Measurements from ENCODE around the gene NEO1.
"Not testable (repeated sequence)": the region's sequence is repeated elsewhere in the genome, so short reads cannot be mapped to it uniquely, and the experiment has no call there.

NEO1 gene

DNA sequence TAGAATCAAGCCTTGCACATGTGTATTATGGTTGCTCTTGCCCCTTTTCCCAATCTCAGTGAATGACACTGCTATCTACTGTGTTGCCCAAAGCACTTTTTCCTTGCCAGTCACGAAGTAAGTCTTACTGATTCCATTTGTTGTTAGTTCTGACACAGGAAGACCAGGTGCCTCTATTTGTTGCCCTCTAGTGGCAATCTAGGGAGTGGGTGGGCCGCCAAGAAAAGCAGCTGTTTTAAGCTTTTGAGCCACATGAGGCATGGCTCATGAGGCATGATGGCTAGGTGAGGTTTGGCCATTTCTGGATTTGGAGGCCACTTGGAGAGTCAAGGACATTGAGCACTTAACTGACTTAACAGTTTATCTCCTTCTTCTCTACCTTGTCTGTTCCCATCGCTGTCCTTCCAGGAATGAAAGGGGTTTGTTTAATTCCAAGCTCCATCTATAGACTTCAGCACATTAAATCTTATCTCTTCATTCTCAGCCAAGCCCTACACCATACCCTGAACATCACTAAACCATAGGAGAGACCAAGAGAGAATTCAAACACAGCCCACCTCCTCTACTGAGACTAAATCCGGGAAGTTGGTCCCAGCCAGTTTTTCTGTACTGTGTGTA, 213.4 kb downstream of the NEO1 start:
- no peak for DNase-seq (ENCODE audit: low spot score)

DNA sequence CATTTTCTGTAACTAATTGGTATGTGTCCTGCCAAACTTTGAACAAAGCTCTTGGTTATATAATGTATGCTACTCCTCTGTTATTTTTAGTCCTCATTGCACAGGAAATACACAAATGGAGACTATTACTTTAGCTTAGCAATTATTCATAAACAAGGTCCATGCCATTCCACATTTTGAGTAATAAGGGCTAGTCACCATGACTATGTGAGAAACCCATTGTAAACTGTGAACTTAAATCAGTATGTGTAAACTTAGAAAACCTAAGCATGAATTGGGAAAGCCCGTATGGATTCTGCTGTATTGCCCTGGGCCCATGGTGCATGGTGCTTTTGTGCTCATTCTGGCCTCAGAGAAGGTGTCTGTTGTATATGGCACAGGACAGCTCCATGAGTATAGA, 216.2 kb downstream of the NEO1 start:
- no peak for DNase-seq (ENCODE audit: low spot score)

GRCh38 chr15:73270366-73271097, 218.3 kb downstream of the NEO1 start:
- no peak for DNase-seq (ENCODE audit: low spot score)

GRCh38 chr15:73273181-73274002, 221.1 kb downstream of the NEO1 start:
- DNase-seq (ENCODE audit: low spot score) = no peak

GRCh38 chr15:73275862-73276261, 223.6 kb downstream of the NEO1 start:
- no peak for DNase-seq (ENCODE audit: low spot score)

DNA sequence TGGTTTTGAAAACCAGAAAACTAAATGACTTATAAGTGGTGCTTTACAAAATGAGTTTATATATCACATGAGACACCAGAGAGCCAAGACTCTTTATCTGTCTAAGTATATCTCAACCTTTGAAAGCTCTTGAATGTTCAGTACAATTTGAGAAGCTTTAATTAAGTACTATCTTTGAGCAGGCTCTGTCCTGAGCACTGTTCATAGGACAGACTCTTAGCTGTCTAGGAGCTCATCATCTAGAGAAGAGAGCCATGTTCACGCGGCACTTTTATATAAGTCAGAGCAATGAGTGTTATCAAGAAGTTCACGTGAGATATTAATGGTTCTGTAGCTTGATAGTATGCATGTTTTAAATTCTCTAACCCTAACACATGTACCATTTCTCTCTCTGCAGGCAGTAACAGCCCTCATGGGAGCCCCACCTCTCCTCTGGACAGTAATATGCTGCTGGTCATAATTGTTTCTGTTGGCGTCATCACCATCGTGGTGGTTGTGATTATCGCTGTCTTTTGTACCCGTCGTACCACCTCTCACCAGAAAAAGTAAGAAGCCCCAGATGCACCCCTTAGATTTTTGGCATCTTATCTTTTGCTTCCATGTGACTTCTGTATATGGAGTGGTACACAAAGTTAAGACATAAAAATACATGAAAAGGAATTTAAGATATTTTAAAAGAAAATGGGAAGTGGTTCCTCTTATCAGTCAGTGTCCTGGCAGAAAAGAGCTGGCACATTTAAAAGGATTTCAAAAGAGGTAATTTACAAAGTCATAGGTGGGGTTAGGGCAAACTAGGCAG, 230.5 kb downstream of the NEO1 start:
- no peak for DNase-seq (ENCODE audit: low spot score)

GRCh38 chr15:73283366-73283962, 231.2 kb downstream of the NEO1 start:
- no peak for DNase-seq (ENCODE audit: low spot score)

GRCh38 chr15:73284090-73284716, 231.9 kb downstream of the NEO1 start:
- DNase-seq (ENCODE audit: low spot score) = no peak

DNA sequence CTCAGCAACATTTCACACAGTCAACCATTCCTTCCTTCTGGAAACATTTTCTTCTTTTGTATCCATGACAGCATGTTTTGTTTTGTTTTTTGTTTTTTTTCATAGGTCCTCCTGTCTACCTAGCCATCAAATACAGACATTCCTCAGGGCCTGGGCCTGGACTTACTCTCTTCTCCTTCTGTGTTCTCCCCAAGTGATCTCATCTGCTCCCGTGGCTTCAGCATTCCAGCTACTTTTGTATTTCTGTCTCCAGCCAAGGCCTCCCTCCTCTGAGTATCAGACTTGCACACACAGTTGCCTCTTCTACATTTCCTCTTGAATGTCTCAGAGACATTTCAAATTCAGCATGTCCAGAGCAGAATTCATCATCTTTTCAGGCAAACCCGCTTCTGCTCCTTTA, 234.0 kb downstream of the NEO1 start:
- no peak for DNase-seq (ENCODE audit: low spot score)

DNA sequence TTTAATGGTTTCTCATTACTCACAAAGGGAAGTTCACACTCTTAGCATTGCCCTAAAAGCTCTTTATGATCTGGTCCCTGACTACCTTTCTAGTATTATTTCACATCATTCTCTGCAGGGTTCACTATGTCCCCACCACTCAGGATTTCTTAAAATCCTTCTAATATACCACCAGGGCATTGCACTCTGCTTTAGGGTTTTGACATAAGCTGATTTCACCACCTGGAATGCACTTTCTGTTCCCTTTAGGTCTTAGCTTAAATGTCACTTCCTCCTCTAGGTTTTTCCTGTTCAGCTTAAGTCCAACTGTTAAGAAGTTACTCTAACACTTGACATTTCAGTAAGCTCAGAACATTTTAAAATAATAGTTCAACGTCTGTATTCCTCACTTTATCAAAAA, 234.8 kb downstream of the NEO1 start:
- no peak for DNase-seq (ENCODE audit: low spot score)

DNA sequence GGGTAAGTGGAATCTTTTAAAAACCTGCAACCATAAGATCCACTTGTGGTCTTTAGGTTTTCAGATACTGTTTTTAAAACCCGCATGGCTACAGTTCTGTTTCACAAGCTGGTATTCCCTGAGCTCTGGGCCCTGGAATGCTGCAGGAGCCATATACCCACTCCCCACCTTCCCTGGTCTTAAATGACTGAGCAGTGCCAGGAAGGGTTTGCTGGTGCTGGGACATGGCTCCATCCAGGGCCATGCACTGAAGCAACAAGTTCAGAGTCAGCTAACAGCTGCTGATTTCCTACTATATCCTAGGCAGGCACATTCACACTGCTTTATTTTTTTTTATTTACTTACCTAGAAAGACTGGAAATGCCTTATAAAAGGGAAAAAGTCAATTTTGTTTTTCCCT, 239.2 kb downstream of the NEO1 start:
- DNase-seq (ENCODE audit: low spot score) = no peak

GRCh38 chr15:73293773-73294172, 241.5 kb downstream of the NEO1 start:
- DNase-seq (ENCODE audit: low spot score) = no peak

- no peak for DNase-seq (ENCODE audit: low spot score)
Observed at GRCh38 chr15:73295630-73296286, 243.5 kb downstream of the NEO1 start.

DNA sequence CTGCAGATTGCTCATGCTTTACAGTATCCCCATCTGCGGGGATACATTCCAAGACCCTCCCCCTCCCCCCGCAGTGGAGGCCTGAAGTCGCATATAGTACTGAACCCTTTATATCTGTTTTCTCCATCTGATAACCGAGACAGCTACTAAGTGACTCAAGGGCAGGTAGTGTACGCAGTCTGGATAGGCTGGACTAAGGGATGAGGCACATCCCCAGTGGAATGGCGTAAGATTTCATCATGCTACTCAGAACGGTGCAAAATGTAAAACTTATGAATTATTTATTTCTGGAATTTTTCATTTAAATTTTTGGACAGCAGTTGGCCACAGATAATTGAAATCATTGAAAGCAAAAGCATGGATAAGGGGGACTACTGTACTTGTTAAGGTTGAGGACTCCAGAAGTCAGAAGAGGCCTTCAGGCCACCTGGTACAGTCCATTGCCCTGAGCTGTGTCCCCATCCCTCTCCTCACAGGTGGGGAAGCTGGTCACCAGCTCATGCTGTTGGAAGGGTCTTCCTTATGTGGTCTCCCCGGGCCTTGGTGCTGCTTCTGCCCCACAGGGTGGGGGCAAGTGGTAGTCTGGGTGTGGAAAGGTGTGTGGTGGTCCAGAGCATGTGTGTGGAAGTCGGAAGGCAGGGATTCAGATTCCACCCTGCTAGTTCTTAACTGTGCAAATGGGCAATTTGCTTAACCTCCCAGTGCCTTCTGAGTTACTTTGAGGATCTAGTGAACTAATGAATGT, 244.5 kb downstream of the NEO1 start:
- DNase-seq (ENCODE audit: low spot score) = no peak

- no peak for DNase-seq (ENCODE audit: low spot score)
Observed at GRCh38 chr15:73298522-73299245, 246.4 kb downstream of the NEO1 start.

GRCh38 chr15:73300286-73300685, 248.0 kb downstream of the NEO1 start:
- DNase-seq (ENCODE audit: low spot score) = not testable (repeated sequence)

DNA sequence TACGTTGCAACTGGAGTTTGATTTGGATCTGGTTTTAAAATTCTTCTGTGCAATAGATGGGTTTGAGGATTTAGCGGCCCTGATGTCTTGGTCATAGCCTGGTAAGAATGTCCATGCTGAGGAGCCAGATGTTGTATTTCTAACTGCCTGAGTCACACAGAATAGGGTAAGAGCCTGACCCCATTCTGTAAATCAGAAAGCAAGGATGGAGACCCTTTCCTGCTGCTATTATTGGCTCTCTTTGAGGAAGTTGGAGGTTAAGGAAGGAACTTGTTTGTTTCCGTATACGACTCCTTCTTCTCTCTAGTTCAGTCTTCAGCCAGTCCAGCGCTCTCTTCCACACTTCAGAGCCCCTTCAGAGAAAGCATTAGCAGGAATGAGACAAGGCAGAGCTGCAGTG, 251.4 kb downstream of the NEO1 start:
- no peak for DNase-seq (ENCODE audit: low spot score)

- DNase-seq (ENCODE audit: low spot score) = no peak
Observed at GRCh38 chr15:73305331-73306211, 253.3 kb downstream of the NEO1 start.
